Suprapubic skin (tissue), 4 donors: ENCODE data around the gene PPAN. TPM values are rescaled to one million over a fixed set of nuclear protein-coding genes. Genes with fewer than 3 reads are reported as not detected.

ENCODE experiments used
- DNase-seq, 2 donors: peaks; one replicate each; pipeline ENCODE4 v3.0.0-alpha.2; 2019; ENCODE audit warnings: low spot score in 2 of 2
- H3K27ac ChIP-seq: fragments of 200-600 bp; sonication (generic); one replicate; pipeline ENCODE4 v1.5.1; 2019
- H3K27me3 ChIP-seq: fragments of 200-600 bp; sonication (generic); one replicate; pipeline ENCODE4 v1.5.1; 2019
- H3K36me3 ChIP-seq: fragments of 200-600 bp; sonication (generic); one replicate; pipeline ENCODE4 v1.5.1; 2019
- H3K4me1 ChIP-seq: fragments of 200-600 bp; sonication (generic); one replicate; pipeline ENCODE4 v1.5.1; 2019
- H3K4me3 ChIP-seq: fragments of 200-600 bp; sonication (generic); one replicate; pipeline ENCODE4 v1.5.1; 2019; ENCODE audit warnings: mild to moderate bottlenecking
- H3K9me3 ChIP-seq: fragments of 200-600 bp; sonication (generic); one replicate; pipeline ENCODE4 v1.5.1; 2019
- EP300 ChIP-seq: sonication (generic); formaldehyde crosslinking; IDR thresholded peaks from one replicate; pipeline ENCODE4 v1.6.1; 2017; ENCODE audit warnings: antibody characterized with exemption
- POLR2A ChIP-seq, 2 donors: fragments of 450-650 bp; IDR thresholded peaks; one replicate each; pipeline ENCODE4 v1.6.1; 2017; ENCODE audit warnings: antibody characterized with exemption in 2 of 2, mild to moderate bottlenecking in 2 of 2, moderate library complexity in 2 of 2
- POLR2AphosphoS5 ChIP-seq, 3 donors: sonication (generic); formaldehyde crosslinking; IDR thresholded peaks; one replicate each; pipeline ENCODE4 v1.6.1; 2017; ENCODE audit warnings: antibody characterized with exemption in 3 of 3
- WGBS: methylation state at CpG from one replicate; pipeline ENCODE4 v1.1.5; 2018; 5-methylcytosine and 5-hydroxymethylcytosine counted together
- total RNA-seq, 4 donors: library from RNA; depleted of rRNA; stranded (reverse); fragments of >200 nt; gene quantifications; one replicate each; pipeline ENCODE4 v1.1.0, GENCODE V29; 2016
- TF ChIP-seq, protein P1 (sequence below), 2 donors: fragments of 200-600 bp in 1 of 2; fragments of 450-650 bp in 1 of 2; sonication (generic) in 1 of 2; IDR thresholded peaks; one replicate each; pipeline ENCODE4 v1.5.1; 2016 to 2019; ENCODE audit warnings: antibody characterized with exemption in 2 of 2, mild to moderate bottlenecking in 1 of 2, moderate library complexity in 1 of 2

Gene PPAN
- total RNA-seq, 4 donors from 2014 or later, result 41.9 to 55.1 (median 46.8) TPM

DNA sequence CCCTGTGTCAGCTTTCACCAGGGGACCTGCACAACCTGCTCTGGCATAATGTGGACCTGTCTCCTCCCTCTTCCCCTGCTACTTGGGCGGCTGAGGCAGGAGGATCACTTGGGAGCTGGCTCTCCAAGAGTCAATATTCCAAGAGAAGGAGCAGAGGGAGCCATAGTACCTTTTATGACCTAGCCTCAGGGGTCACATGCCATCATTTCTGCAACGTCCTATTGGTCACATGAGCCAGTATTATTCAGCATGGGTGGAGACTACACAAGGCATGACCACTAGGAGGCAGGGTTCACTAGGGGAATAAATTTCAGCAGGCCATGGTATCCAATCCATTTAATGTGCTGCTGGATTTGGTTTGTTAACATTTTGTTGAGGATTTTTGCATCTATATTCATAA, 32.0 kb upstream of the PPAN start:
- H3K4me1 ChIP-seq, result no peaks in the 10 kb centered on the region
- no peak for DNase-seq
- TF ChIP-seq POLR2AphosphoS5 (IDR thresholded peaks at IDR 0.05) (no peak), EP300 (no peak), POLR2A (IDR thresholded peaks at IDR 0.05) (no peak)
- TF ChIP-seq, protein P1, sequence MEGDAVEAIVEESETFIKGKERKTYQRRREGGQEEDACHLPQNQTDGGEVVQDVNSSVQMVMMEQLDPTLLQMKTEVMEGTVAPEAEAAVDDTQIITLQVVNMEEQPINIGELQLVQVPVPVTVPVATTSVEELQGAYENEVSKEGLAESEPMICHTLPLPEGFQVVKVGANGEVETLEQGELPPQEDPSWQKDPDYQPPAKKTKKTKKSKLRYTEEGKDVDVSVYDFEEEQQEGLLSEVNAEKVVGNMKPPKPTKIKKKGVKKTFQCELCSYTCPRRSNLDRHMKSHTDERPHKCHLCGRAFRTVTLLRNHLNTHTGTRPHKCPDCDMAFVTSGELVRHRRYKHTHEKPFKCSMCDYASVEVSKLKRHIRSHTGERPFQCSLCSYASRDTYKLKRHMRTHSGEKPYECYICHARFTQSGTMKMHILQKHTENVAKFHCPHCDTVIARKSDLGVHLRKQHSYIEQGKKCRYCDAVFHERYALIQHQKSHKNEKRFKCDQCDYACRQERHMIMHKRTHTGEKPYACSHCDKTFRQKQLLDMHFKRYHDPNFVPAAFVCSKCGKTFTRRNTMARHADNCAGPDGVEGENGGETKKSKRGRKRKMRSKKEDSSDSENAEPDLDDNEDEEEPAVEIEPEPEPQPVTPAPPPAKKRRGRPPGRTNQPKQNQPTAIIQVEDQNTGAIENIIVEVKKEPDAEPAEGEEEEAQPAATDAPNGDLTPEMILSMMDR (IDR thresholded peaks at IDR 0.05), result no peak
- no peak overlapping the region for H3K4me3 ChIP-seq
- H3K9me3 ChIP-seq, result no peaks in the 10 kb centered on the region
- H3K27me3 ChIP-seq, result peaks cover 3% of the 10 kb centered on the region
- 50% methylated on average over 2 of the region's 2 CpGs for WGBS
- no peak overlapping the region for H3K27ac ChIP-seq
- no peaks in the 10 kb centered on the region for H3K36me3 ChIP-seq

DNA sequence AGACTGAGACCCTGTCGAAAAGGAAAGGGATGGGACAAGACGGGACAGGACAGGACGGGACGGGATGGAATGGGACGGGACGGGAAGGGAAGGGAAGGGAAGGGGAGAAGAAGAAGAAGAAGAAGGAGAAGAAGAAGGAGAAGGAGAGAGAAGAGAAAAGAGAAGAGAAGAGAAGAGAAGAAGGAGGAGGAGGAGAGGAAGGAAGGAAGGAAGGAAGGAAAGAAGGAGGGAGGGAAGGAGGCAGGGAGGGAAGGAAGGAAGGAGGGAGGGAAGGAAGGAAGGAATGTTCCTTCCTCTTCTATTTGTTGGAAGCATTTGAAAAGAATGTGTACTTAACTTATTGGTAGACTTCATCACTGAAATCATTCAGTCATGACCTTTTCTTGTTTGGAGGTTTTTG, 29.6 kb upstream of the PPAN start:
- Histone ChIP-seq H3K9me3 (no peaks in the 10 kb centered on the region), H3K27me3 (no peaks in the 10 kb centered on the region), H3K4me3 (no peak overlapping the region), H3K36me3 (no peaks in the 10 kb centered on the region), H3K4me1 (peaks cover 4% of the 10 kb centered on the region), H3K27ac (no peak overlapping the region)
- 75% methylated on average over 6 of the region's 6 CpGs for WGBS
- TF ChIP-seq POLR2AphosphoS5 (IDR thresholded peaks at IDR 0.05) (no peak), POLR2A (IDR thresholded peaks at IDR 0.05) (no peak), EP300 (no peak)
- TF ChIP-seq, protein P1 (IDR thresholded peaks at IDR 0.05), result no peak
- no peak for DNase-seq

DNA sequence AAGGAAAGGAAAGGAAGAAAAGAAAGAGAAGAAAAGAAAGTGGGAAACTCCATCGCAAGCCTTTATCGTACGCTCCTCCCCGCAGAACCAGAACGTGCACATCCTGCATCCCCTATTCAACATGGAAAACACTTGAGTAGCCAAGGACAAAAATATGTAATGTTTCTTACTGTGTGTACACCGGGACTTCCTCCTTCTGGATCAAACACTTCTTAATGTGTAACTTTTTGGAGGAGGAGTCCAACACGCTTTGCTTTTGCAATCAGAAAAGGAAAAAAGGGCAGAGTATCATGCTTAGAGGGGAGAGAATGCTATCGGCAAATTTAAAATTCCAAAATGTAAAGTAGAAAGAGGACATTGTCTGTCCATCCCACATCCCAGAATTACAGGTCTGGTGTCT, 27.8 kb upstream of the PPAN start:
- H3K27ac ChIP-seq, result no peak overlapping the region

DNA sequence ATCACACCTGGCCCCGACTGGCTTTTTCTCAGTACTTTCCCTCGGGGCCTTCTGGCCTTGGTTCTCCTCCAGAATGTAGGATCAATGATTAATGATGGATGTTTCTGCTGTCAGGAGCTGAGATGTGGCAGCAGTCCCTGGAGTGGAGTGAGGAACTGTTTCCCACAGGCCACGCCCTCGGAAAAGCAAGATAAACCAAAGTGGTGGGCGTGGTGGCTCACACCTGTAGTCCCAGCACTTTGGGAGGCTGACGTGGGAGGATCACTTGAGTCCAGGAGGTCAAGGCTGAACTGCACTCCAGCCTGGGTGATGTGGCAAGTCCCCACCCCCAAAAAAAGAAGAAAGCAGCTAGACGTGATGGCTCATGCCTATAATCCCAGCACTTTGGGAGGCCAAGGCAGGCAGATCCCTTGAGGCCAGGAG, 27.1 kb upstream of the PPAN start:
- H3K4me3 ChIP-seq, result no peak overlapping the region
- no peak overlapping the region for H3K27ac ChIP-seq
- no peak for TF ChIP-seq EP300
- TF ChIP-seq, protein P1 (IDR thresholded peaks at IDR 0.05), result no peak
- no peak for TF ChIP-seq POLR2AphosphoS5 (IDR thresholded peaks at IDR 0.05)
- no peak for TF ChIP-seq POLR2A (IDR thresholded peaks at IDR 0.05)
- no peaks in the 10 kb centered on the region for H3K36me3 ChIP-seq
- no peaks in the 10 kb centered on the region for H3K27me3 ChIP-seq
- DNase-seq, result no peak
- peaks cover 4% of the 10 kb centered on the region for H3K4me1 ChIP-seq
- no peaks in the 10 kb centered on the region for H3K9me3 ChIP-seq
- 66% methylated on average over 7 of the region's 7 CpGs for WGBS

More for the DNA sequence above, 27.8 kb upstream of the PPAN start:
- no peaks in the 10 kb centered on the region for H3K9me3 ChIP-seq
- DNase-seq, result no peak
- H3K36me3 ChIP-seq, result no peaks in the 10 kb centered on the region
- H3K4me3 ChIP-seq, result no peak overlapping the region
- H3K27me3 ChIP-seq, result no peaks in the 10 kb centered on the region
- WGBS, result 52% methylated on average over 8 of the region's 8 CpGs
- peaks cover 4% of the 10 kb centered on the region for H3K4me1 ChIP-seq
- no peak for TF ChIP-seq EP300
- TF ChIP-seq, protein P1 (IDR thresholded peaks at IDR 0.05), result no peak
- TF ChIP-seq POLR2AphosphoS5 (IDR thresholded peaks at IDR 0.05), result no peak
- no peak for TF ChIP-seq POLR2A (IDR thresholded peaks at IDR 0.05)

GRCh38 chr19:10083911-10084310, 22.3 kb upstream of the PPAN start:
- WGBS, result 79% methylated on average over 9 of the region's 9 CpGs
- no peaks in the 10 kb centered on the region for H3K9me3 ChIP-seq
- no peak overlapping the region for H3K27ac ChIP-seq
- H3K4me1 ChIP-seq, result peaks cover 13% of the 10 kb centered on the region
- H3K4me3 ChIP-seq, result no peak overlapping the region
- TF ChIP-seq POLR2AphosphoS5 (IDR thresholded peaks at IDR 0.05) (no peak), EP300 (no peak), POLR2A (IDR thresholded peaks at IDR 0.05) (no peak)
- TF ChIP-seq, protein P1 (IDR thresholded peaks at IDR 0.05), result no peak
- H3K36me3 ChIP-seq, result peaks cover under 1% of the 10 kb centered on the region
- no peak for DNase-seq
- no peaks in the 10 kb centered on the region for H3K27me3 ChIP-seq
